HG03039 (cell line): Measurements from ENCODE around the gene THAP6.
"Not testable (repeated sequence)": the region's sequence is repeated elsewhere in the genome, so short reads cannot be mapped to it uniquely, and the experiment has no call there.

Source experiments
- ATAC-seq: cut with Tn5 transposase; IDR thresholded peaks from one replicate; pipeline ENCODE4 v1.9.1; 2021; ENCODE audit warnings: mild to moderate bottlenecking, moderate library complexity; ENCODE audit not compliant: unreplicated experiment

THAP6 gene

GRCh38 chr4:75525086-75525485 lies 10.8 kb downstream of the THAP6 start:
- ATAC-seq: no peak

- no peak for ATAC-seq
Measured at GRCh38 chr4:75525910-75526309, 11.6 kb downstream of the THAP6 start.

- ATAC-seq: no peak
Measured at GRCh38 chr4:75527482-75527881, 13.2 kb downstream of the THAP6 start.

GRCh38 chr4:75530556-75531322 lies 16.5 kb downstream of the THAP6 start:
- ATAC-seq: no peak

DNA sequence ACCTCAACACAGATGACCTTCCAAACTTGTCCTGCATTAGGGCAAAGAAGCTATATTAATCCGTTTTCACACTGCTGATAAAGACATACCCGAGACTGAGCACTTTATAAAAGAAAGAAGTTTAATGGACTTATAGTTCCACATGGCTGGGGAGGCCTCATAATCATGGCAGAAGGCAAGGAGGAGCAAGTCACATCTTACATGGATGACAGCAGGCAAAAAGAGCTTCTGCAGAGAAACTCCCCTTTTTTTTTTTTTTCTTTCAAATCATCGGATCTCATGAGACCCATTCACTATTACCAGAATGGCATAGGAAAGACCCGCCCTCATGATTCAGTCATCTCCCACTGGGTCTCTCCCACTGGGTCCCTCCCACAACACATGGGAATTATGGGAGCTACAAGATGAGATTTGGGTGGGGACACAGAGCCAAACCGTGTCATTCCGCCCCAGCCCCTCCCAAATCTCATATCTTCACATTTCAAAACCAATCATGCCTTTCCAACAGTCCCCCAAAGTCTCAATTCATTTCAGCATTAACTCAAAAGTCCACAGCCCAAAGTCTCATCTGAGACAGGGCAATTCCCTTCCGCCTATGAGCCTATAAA lies 17.4 kb downstream of the THAP6 start:
- ATAC-seq: not testable (repeated sequence)

GRCh38 chr4:75533339-75533887 lies 19.1 kb downstream of the THAP6 start:
- not testable (repeated sequence) for ATAC-seq

- not testable (repeated sequence) for ATAC-seq
Measured at GRCh38 chr4:75533926-75534325, 19.7 kb downstream of the THAP6 start.

DNA sequence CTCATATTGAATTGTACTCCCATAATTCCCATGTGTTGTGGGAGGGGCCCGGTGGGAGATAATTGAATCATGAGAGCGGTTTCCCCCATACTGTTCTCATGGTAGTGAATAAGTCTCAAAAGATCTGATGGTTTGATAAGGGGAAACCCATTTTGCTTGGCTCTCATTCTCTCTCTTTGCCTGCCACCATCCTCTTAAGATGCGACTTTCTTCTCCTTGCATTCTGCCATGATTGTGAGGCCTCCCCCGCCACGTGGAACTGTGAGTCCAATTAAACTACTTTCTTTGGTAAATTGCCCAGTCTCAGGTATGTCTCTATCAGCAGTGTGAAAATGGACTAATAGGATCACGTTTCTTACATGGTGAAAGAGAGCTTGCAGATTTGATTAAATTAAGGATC lies 23.0 kb downstream of the THAP6 start:
- ATAC-seq: not testable (repeated sequence)

- no peak for ATAC-seq
Measured at GRCh38 chr4:75542824-75543223, 28.6 kb downstream of the THAP6 start.

DNA sequence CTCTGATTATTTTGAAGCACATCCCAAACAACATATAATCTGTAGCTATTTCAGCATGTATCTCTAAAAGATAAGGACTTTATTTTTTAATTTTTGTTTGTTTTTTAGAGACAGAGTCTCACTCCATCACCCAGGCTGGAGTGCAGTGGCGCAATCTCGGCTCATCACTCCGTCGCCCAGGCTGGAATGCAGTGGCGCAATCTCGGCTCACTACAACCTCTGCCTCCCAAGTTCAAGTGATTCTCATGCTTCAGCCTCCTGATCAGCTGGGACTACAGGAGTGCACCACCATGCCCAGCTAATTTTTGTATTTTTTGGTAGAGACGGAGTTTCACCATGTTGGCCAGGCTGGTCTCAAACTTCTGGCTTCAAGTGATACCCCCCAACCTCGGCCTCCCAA lies 29.9 kb downstream of the THAP6 start:
- not testable (repeated sequence) for ATAC-seq

DNA sequence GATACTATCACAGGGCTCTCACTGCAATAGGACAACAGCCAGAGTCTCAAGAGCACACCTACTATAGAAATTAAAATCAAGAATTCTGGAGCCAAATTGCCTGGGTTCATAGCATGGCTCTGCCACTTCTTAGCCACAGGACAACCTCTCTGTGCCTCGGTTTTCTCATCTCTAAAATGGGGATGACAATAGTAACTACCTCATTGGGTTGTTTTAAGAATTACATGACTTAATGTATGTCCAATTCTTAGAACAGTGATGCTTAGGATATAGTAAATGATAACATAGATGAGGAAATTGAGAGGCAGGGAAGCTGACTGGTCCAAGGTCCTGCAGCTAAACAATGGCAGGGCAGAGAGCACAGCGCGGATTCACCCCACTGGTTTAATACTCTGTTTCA lies 30.6 kb downstream of the THAP6 start:
- no peak for ATAC-seq

DNA sequence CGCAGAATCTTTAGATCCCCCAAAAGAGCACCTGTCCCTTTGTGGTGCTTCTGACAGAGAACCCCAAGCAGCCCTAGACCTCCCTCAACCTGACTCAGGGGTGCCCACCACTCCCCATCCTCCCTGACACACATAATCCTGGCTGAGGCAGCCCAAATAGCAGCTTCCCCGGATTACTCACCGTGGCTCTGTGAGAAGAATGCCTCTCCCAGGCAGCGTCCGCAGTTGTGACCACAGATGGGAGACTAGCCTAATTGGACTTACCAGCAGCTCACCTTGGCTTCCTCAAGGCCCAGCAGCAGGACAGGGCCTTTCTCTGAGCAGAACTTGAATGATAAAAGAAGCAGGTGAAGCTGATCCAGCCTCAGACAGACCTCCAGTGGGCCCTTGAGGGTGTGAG lies 31.3 kb downstream of the THAP6 start:
- no peak for ATAC-seq

GRCh38 chr4:75547647-75548387 lies 33.5 kb downstream of the THAP6 start:
- ATAC-seq: no peak

DNA sequence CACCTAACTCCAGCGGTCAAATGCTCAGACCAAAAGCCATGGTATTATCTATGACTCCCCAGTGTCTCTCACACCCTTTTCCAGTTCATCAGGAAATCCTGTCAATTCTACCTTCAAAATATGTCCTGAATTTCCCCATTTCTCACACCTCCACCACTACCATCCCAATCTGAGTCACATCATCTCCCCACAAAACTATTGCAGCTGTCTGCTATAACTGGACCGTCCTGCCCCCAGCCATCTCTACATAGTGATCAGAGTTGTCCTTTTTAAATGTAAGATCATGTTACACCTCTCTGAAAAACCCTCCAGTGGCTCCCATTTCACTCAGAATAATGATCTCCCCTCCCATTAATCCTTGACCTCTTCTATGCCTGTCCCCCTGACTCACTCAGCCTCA lies 34.7 kb downstream of the THAP6 start:
- ATAC-seq: no peak

DNA sequence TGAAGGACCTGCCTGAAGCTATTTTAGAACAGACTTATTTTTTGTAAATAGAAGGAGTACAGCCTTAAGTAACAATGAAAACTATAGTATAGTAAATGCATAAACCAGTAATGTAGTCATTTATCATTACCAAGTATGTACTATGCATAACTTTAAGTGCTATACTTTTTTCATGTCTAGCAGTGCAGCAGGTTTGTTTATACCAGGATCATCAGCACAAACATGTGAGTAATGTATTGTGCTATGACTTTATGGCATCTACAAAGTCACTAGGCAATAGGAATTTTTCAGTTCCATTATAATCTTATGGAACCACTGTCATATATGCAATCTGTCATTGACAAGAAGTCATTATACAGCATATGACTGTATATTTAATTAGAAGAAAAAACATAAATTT lies 38.2 kb downstream of the THAP6 start:
- ATAC-seq: no peak

- ATAC-seq: peak; percentile 97
Measured at GRCh38 chr4:75555294-75556164, 41.3 kb downstream of the THAP6 start, which contains the start of gene ODAPH. TSS of gene ODAPH (plus strand) at chr4:75556066. CDS start at chr4:75556083, 17 bp downstream.

DNA sequence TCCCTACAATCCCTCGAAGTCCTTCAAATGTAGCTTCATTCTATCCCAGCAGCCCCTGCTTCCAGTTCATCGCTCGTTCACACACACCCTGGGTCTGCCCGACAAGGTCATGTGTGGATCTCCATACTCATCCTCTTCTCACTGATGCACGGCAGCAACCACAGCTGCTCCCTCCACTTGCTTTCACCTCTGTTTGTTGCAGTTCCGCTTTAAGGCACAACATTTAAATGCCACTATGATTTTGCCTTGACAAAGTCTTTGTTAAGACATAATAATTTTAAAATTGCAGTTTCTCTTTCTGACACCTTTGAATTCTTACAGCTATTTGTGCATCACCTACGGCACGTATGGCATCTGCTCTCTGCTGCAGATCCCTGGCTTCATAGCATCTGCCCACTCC lies 43.4 kb downstream of the THAP6 start:
- ATAC-seq: no peak

DNA sequence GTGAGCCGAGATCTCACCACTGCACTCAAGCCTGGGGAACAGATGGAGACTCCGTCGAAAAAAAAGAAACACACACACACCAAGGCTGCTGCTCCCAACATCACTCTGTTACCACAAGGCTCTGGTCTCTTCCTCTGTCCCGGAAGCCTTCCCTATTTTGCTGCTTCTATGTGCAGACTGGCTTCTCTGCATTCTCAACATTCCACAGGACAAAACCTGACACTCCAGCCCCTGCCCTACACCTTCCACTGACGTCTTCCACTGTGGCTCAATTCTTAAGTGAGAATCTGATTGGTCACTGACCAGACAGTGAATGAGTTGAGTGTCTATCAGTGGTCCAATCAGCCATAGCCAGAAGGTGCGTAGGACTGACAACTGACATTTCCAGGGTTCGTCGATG lies 47.5 kb downstream of the THAP6 start:
- ATAC-seq: no peak

GRCh38 chr4:75564023-75564422 lies 49.8 kb downstream of the THAP6 start:
- no peak for ATAC-seq

GRCh38 chr4:75565481-75565880 lies 51.2 kb downstream of the THAP6 start:
- ATAC-seq: no peak

DNA sequence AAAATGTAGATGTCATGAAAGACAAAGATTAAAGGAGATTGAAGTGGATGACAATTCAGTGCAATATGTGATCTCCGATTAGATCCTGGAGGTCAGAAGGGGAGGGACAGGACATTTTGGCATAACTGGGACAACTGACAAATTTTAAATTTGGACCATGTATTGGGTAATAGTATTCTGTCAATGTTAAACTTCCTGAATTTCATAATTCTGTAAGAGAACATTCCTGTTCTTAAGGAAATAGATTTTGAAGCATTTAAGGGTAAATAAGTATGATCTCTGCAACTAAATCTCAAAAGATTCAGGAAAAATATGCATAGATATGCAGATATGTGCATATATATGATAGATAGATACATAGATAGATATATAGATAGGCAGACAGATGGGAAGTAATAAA lies 52.6 kb downstream of the THAP6 start:
- no peak for ATAC-seq
